GM21619 (cell line): ENCODE data around the gene SUZ12.
"Not testable (repeated sequence)": the region's sequence is repeated elsewhere in the genome, so short reads cannot be mapped to it uniquely, and the experiment has no call there.

Experiments used
- ATAC-seq: cut with Tn5 transposase; IDR thresholded peaks from one replicate; pipeline ENCODE4 v1.9.1; 2021; ENCODE audit not compliant: unreplicated experiment

SUZ12 gene

DNA sequence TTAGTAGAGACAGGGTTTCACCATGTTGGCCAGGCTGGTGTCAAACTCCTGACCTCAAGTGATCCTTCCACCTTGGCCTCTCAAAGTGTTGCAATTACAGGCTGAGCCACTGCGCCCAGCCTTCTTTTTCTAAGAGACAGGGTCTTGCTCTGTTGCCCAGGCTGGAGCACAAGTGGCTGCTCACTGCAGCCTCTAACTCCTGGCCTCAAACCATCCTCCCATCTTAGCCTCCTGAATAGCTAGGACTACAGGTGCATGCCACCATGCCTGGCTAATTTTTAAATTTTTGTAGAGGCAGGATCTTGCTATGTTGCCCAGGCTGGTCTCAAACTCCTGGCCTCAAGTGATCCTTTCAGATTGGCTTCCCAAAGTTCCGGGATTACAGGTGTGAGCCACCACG is 15.1 kb downstream of the SUZ12 start:
- ATAC-seq, result not testable (repeated sequence)

- not testable (repeated sequence) for ATAC-seq
These were observed 27.3 kb downstream of the SUZ12 start for GRCh38 chr17:31964131-31964530.

GRCh38 chr17:31967648-31968047 is 30.8 kb downstream of the SUZ12 start:
- no peak for ATAC-seq

DNA sequence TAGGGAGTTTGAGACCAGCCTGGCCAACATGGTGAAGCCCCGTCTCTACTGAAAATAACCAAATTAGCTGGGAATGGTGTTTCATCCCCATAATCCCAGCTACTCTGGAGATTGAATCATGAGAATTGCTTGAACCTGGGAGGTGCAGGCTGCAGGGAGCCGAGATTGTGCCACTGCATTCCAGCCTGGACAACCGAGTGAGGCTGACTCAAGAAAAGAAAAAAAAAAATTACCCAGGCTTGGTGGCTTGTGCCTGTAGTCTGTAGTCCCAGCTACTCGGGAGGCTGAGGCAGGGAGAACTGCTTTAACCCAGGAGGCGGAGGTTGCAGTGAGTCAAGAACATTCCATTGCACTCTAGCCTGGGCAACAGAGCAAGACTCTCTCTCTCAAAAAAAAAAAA is 33.6 kb downstream of the SUZ12 start:
- ATAC-seq, result not testable (repeated sequence)

- ATAC-seq, result not testable (repeated sequence)
These were observed 37.7 kb downstream of the SUZ12 start for GRCh38 chr17:31974269-31975071.

- not testable (repeated sequence) for ATAC-seq
These were observed 38.6 kb downstream of the SUZ12 start for GRCh38 chr17:31975391-31975790.

DNA sequence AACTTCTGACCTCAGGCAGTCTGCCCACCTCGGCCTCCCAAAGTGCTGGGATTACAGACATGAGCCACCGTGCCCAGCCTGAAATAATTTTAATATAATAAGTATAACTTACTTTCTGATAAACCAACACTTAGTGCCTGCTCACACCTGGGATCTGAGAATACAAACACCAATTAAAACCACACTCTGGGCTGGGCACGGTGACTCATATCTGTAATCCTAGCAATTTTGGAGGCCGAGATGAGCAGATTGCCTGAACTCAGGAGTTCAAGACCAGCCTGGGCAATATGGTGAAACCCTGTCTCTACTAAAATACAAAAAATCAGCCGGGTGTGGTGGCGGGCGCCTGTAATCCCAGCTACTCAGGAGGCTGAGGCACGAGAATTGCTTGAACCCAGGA is 55.0 kb downstream of the SUZ12 start:
- ATAC-seq, result not testable (repeated sequence)

DNA sequence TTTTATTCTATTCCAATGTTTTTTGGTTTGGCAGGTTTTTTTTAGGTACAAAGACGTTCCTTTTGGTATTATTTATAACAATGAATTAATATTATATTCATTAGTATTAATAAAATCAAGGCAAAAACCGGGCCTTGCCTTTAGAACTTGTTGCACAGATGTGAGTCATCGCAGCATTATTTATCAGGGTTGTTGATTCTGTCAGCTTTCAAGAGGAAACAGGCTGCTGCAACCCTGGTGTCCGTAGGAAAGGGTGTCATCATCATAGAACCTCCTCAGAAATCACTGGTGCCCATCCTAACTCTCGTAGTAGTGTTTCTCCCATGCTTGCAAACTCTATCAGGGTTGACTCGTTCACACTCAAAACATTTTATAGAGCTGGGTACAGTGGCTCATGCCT is 60.2 kb downstream of the SUZ12 start:
- no peak for ATAC-seq

- ATAC-seq, result peak; percentile 82
These were observed 70.2 kb downstream of the SUZ12 start, which contains the start of gene LRRC37B for GRCh38 chr17:32006957-32007462. Gene LRRC37B, plus strand, starts transcription at chr17:32007383. Its CDS starts 14,010 bp downstream, at chr17:32021393.

GRCh38 chr17:32007463-32008298 is 70.9 kb downstream of the SUZ12 start:
- peak; percentile 32 for ATAC-seq

GRCh38 chr17:32009262-32009542 is 72.4 kb downstream of the SUZ12 start:
- ATAC-seq, result no peak

DNA sequence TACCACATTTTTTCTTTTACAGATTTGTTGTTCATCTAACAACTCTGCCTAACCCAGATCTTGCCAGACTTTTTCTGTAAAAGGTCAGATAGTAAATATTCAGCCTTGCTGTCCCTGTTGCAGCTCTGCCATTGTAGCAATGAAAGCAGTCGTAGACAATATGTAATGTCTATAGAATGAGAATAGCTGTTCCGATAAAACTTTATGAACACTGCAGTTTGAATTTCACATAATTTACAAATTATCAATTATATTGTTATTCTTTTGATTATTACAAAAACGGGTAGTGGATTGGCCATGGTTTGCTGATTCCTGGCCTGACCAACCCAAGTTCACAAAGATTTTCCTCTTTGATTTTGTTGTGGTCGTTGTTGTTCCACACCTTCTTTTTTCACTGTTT is 73.3 kb downstream of the SUZ12 start:
- ATAC-seq, result no peak

DNA sequence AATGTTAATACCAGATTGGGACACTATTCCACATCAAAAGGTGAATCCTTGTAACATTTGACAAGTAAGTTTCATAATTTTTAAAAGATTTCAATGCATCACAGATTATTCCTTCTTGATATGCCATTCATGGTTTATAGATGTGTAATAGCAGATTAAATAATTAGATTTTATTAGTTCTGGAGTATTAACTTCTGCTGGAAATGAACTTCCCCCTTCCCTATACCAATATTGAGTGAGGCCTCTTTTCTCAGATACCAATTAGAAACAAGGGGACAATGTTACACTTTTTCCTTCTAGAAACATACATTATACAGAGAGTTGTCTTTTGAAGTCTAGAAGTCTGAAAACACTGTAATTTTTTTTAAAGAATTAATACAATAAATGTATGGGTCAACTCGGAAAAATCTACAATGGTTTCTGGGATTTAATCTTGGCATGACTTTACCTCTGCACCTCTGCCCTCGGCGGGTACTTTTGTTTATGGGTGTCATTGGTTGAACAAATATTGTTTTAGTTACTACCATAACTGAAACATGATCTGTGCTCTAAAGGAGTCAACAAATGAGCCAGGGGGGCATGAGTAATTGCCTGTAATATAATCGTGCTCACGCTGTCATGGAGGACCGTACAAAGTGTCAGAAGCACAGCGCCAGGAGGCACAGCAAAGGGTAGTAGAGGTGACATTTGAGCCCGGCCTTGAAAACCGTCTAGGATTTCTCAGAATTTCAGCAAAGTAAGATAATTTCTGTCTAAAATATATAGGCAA is 78.6 kb downstream of the SUZ12 start:
- no peak for ATAC-seq

DNA sequence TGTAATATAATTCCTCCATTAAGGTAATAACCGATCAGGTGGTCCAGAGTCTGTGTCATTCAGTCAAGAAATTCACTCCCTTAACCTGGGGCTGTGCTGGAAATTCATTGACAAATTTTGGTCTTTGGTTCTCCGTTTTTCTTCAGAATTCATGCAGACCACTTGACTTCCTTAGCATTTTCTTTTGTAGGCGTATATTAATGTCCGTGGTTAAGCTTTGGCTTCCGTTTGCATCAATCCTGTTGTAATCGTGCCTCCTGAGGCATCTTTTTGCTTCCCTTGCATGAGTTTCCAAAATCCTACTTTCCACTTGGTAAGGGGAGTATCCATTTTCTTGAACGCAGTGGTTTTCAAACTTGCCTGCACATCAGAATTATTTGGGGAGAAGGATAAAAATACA is 79.4 kb downstream of the SUZ12 start:
- ATAC-seq, result no peak

DNA sequence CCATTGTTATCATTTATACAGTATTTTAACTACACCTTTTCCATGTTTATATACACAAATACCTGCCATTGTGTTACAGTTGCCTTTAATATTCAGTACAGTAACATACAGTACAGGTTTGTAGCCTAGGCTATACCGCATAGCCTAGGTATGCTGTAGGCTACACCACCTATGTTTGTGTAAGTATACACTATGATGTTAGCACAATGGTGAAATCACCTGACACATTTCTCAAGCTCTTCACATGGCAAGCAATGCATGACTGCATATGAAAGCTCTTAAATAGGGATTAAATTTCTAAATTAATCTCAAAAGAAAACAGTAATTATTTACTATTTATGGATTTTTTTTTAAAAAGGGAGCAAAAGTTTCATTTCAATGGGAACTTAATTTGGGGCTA is 82.4 kb downstream of the SUZ12 start:
- no peak for ATAC-seq

DNA sequence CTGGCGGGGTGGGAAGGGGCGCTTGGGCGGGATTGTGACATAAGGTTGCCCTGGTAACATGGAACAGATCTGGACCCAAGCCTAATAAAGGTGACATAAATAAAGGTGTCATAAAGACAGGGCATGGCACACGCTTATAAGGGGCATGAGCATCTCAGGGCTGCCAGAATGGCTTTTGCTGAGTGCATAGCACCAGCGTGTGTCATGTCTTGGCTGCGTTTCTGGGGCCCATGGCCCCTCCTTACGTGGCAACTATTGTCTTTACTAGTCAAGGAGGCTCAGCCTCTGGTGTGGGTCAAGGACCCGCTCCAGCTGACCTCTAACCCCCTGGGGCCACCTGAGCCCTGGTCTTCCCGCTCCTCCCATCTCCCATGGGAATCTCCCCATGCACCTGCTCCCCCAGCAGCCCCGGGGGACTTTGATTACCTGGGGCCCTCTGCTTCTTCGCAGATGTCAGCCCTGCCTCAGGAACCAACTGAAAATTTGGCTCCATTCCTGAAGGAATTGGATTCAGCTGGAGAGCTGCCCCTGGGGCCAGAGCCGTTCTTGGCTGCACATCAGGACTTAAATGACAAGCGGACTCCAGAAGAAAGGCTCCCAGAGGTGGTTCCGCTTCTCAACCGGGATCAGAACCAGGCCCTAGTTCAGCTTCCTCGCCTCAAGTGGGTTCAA is 84.3 kb downstream of the SUZ12 start:
- no peak for ATAC-seq

DNA sequence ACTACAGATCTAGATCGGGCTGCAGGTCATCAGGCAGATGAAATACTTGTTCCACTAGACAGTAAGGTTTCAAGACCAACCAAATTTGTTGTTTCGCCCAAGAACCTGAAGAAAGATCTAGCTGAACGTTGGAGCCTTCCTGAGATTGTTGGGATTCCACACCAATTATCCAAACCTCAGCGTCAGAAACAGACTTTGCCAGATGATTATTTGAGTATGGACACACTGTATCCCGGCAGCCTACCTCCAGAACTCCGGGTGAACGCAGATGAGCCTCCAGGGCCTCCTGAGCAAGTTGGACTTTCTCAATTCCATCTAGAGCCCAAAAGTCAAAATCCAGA is 84.8 kb downstream of the SUZ12 start:
- no peak for ATAC-seq

DNA sequence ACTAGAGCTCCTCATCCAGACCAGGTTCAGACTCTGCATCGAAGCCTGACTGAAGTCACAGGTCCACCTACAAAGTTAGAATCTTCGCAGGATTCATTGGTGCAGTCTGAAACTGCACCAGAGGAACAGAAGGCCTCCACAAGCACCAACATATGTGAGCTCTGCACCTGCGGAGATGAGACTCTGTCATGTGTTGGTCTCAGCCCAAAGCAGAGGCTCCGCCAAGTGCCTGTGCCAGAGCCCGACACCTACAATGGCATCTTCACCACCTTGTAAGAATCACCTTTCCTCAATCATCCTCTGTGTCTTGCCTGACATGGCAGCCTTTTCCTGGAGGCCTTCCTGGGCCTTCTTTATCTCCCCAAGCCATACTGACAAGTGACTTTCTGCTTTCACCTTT is 85.7 kb downstream of the SUZ12 start:
- not testable (repeated sequence) for ATAC-seq

DNA sequence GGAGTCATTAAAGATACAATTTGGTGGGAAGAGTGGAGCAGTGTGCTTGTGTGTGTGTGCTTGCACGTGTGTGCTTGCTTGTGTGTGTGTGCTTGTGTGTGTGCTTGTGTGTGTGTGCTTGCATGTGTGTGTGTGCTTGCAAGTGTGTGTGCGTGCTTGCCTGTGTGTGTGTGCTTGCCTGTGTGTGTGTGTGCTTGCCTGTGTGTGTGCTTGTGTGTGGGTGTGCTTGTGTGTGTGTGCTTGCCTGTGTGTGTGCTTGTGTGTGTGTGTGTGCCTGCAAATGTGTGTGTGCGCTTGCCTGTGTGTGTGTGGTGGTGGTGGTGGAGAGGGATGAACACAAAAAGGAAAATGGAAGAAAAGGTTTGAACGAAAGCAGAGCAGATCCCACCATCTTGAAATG is 90.5 kb downstream of the SUZ12 start:
- ATAC-seq, result not testable (repeated sequence)

- no peak for ATAC-seq
These were observed 96.4 kb downstream of the SUZ12 start for GRCh38 chr17:32033223-32033622.

GRCh38 chr17:32033812-32034211 is 97.0 kb downstream of the SUZ12 start:
- not testable (repeated sequence) for ATAC-seq
